IMR-90 (cell line): ENCODE data around the gene TRIM4.

Experiments used
- CEBPB ChIP-seq: IDR thresholded peaks from 2 replicates; pipeline ENCODE4 v1.6.1; 2012; ENCODE audit warnings: low read depth, low read length, improper control_type of control experiment
- CHD1 ChIP-seq: IDR thresholded peaks from 2 replicates; pipeline ENCODE4 v1.6.1; 2012; ENCODE audit warnings: low read depth, low read length, improper control_type of control experiment
- CTCF ChIP-seq: conservative IDR thresholded peaks from 2 replicates; pipeline ENCODE4 v1.5.1; 2012; ENCODE audit warnings: mild to moderate bottlenecking, low read depth, low read length, improper control_type of control experiment
- MAZ ChIP-seq: IDR thresholded peaks from 2 replicates; pipeline ENCODE4 v1.6.1; 2012; ENCODE audit warnings: low read depth, mild to moderate bottlenecking, low read length, improper control_type of control experiment, moderate library complexity, borderline replicate concordance
- MXI1 ChIP-seq: IDR thresholded peaks from 2 replicates; pipeline ENCODE4 v1.6.1; 2012; ENCODE audit warnings: low read depth, mild to moderate bottlenecking, low read length, moderate library complexity, borderline replicate concordance
- POLR2A ChIP-seq: IDR thresholded peaks from 2 replicates; pipeline ENCODE4 v1.6.1; 2012; ENCODE audit warnings: mild to moderate bottlenecking, low read depth, low read length
- RAD21 ChIP-seq: IDR thresholded peaks from 2 replicates; pipeline ENCODE4 v1.6.1; 2012; ENCODE audit warnings: low read length, improper control_type of control experiment
- RFX5 ChIP-seq: IDR thresholded peaks from 2 replicates; pipeline ENCODE4 v1.8.0; 2012; ENCODE audit warnings: low read depth, mild to moderate bottlenecking, low read length, moderate library complexity
- SMC3 ChIP-seq: fragments of 150-350 bp; IDR thresholded peaks from 2 replicates; pipeline ENCODE4 v1.6.1; 2016; ENCODE audit warnings: low read depth, mild to moderate bottlenecking, antibody characterized with exemption, low read length, moderate library complexity
- USF2 ChIP-seq: fragments of 150-350 bp; IDR thresholded peaks from 2 replicates; pipeline ENCODE4 v1.6.1; 2017; ENCODE audit warnings: mild to moderate bottlenecking, antibody characterized with exemption, low read length, low read depth

- TF ChIP-seq RAD21 (no peak), CEBPB (no peak), USF2 (no peak), CTCF (no peak), MXI1 (no peak), POLR2A (no peak), SMC3 (no peak), MAZ (no peak), CHD1 (no peak), RFX5 (no peak)
Measured at GRCh38 chr7:99844328-99844727, 75.0 kb downstream of the TRIM4 start.
